ENCODE measurements around the gene RALGDS.

RALGDS gene

GRCh38 chr9:133151601-133152525 is 30.8 kb upstream of the RALGDS start:
- H4K20me1 ChIP-seq, result peaks cover 55% of the 10 kb centered on the region
- H3K27ac ChIP-seq, result peak overlapping the region; percentile 99
- H3K9ac ChIP-seq, result no peak overlapping the region
- TF ChIP-seq Cebpa-rat (IDR thresholded peaks at IDR 0.05), result no peak
- H3K4me1 ChIP-seq, result peaks cover 43% of the 10 kb centered on the region
- no peaks in the 10 kb centered on the region for H3K27me3 ChIP-seq
- no peak overlapping the region for H3K4me2 ChIP-seq
- peaks cover 42% of the 10 kb centered on the region for H3K36me3 ChIP-seq
- H3K9me3 ChIP-seq, result no peaks in the 10 kb centered on the region
- no peak overlapping the region for H3K4me3 ChIP-seq

- H3K9ac ChIP-seq, result no peak overlapping the region
These were observed 30.0 kb upstream of the RALGDS start for GRCh38 chr9:133151041-133151440.

GRCh38 chr9:133149130-133150015 is 28.3 kb upstream of the RALGDS start:
- peaks cover 63% of the 10 kb centered on the region for H3K4me1 ChIP-seq
- H3K27ac ChIP-seq, result peak overlapping the region; percentile 99
- peaks cover 31% of the 10 kb centered on the region for H3K36me3 ChIP-seq
- no peaks in the 10 kb centered on the region for H3K9me3 ChIP-seq
- H4K20me1 ChIP-seq, result peaks cover 55% of the 10 kb centered on the region
- no peak for TF ChIP-seq Cebpa-rat (IDR thresholded peaks at IDR 0.05)
- no peaks in the 10 kb centered on the region for H3K27me3 ChIP-seq
- H3K9ac ChIP-seq, result peak overlapping the region; percentile 99
- peak overlapping the region; percentile 100 for H3K4me2 ChIP-seq
- peak overlapping the region; percentile 96 for H3K4me3 ChIP-seq

More at GRCh38 chr9:133151041-133151440, 30.0 kb upstream of the RALGDS start:
- no peak for TF ChIP-seq Cebpa-rat (IDR thresholded peaks at IDR 0.05)
- H3K9me3 ChIP-seq, result no peaks in the 10 kb centered on the region
- peaks cover 50% of the 10 kb centered on the region for H3K4me1 ChIP-seq
- H3K27me3 ChIP-seq, result no peaks in the 10 kb centered on the region
- peak overlapping the region; percentile 100; the same call in 1 of the 2 replicates for H3K4me2 ChIP-seq
- H3K4me3 ChIP-seq, result no peak overlapping the region
- peak overlapping the region; percentile 99; the same call in 1 of the 2 replicates for H3K27ac ChIP-seq
- peaks cover 55% of the 10 kb centered on the region for H4K20me1 ChIP-seq
- peaks cover 41% of the 10 kb centered on the region for H3K36me3 ChIP-seq

- Histone ChIP-seq H3K27ac (peak overlapping the region; percentile 99), H4K20me1 (peaks cover 55% of the 10 kb centered on the region), H3K4me2 (peak overlapping the region; percentile 100), H3K27me3 (no peaks in the 10 kb centered on the region), H3K9ac (peak overlapping the region; percentile 99), H3K9me3 (no peaks in the 10 kb centered on the region), H3K4me3 (peak overlapping the region; percentile 96), H3K36me3 (peaks cover 23% of the 10 kb centered on the region), H3K4me1 (peaks cover 72% of the 10 kb centered on the region)
- no peak for TF ChIP-seq Cebpa-rat (IDR thresholded peaks at IDR 0.05)
These were observed 27.4 kb upstream of the RALGDS start for GRCh38 chr9:133148199-133149129.

GRCh38 chr9:133147412-133148198 is 26.6 kb upstream of the RALGDS start:
- no peaks in the 10 kb centered on the region for H3K9me3 ChIP-seq
- H3K4me2 ChIP-seq, result peak overlapping the region; percentile 100
- peak overlapping the region; percentile 99 for H3K27ac ChIP-seq
- peaks cover 23% of the 10 kb centered on the region for H3K36me3 ChIP-seq
- H3K4me1 ChIP-seq, result peaks cover 75% of the 10 kb centered on the region
- H3K4me3 ChIP-seq, result peak overlapping the region; percentile 96
- H4K20me1 ChIP-seq, result peaks cover 56% of the 10 kb centered on the region
- TF ChIP-seq Cebpa-rat (IDR thresholded peaks at IDR 0.05), result no peak
- no peaks in the 10 kb centered on the region for H3K27me3 ChIP-seq
- peak overlapping the region; percentile 99 for H3K9ac ChIP-seq

- Histone ChIP-seq H3K4me3 (peak overlapping the region; percentile 96), H3K27me3 (no peaks in the 10 kb centered on the region), H3K9me3 (no peaks in the 10 kb centered on the region), H3K4me1 (peaks cover 82% of the 10 kb centered on the region), H3K4me2 (peak overlapping the region; percentile 100), H3K27ac (0 out of 2 replicates have a peak overlapping the region, but pooled peaks have one; percentile 2), H3K9ac (peak overlapping the region; percentile 99), H4K20me1 (peaks cover 63% of the 10 kb centered on the region), H3K36me3 (peaks cover 24% of the 10 kb centered on the region)
- TF ChIP-seq Cebpa-rat (IDR thresholded peaks at IDR 0.05), result no peak
These were observed 25.8 kb upstream of the RALGDS start for GRCh38 chr9:133146746-133147411.

- Histone ChIP-seq H3K36me3 (peaks cover 37% of the 10 kb centered on the region), H3K9me3 (no peaks in the 10 kb centered on the region), H3K4me1 (peaks cover 84% of the 10 kb centered on the region), H3K27ac (0 out of 2 replicates have a peak overlapping the region, but pooled peaks have one; percentile 22), H3K4me2 (peak overlapping the region; percentile 100), H3K9ac (peak overlapping the region; percentile 72), H3K4me3 (peak overlapping the region; percentile 53; the same call in 1 of the 2 replicates), H4K20me1 (peaks cover 80% of the 10 kb centered on the region), H3K27me3 (no peaks in the 10 kb centered on the region)
- TF ChIP-seq Cebpa-rat (IDR thresholded peaks at IDR 0.05), result no peak
These were observed 24.1 kb upstream of the RALGDS start for GRCh38 chr9:133144904-133145851.
